Testis (tissue), 3 donors: ENCODE measurements around the gene STX11. TPM values are rescaled to one million over a fixed set of nuclear protein-coding genes. Genes with fewer than 3 reads are reported as not detected.

Experiments
- DNase-seq: peaks from one replicate; pipeline ENCODE4 v3.0.0-alpha.2; 2019
- H3K27ac ChIP-seq, 2 donors: fragments of 200-600 bp; sonication (generic); one replicate each; pipeline ENCODE4 v1.5.1; 2019
- H3K27me3 ChIP-seq: fragments of 200-600 bp; sonication (generic); one replicate; pipeline ENCODE4 v1.5.1; 2019
- H3K36me3 ChIP-seq: fragments of 200-600 bp; sonication (generic); one replicate; pipeline ENCODE4 v1.5.1; 2017; ENCODE audit warnings: low read depth; ENCODE audit errors: missing control alignments
- H3K4me1 ChIP-seq: fragments of 200-600 bp; sonication (generic); one replicate; pipeline ENCODE4 v1.5.1; 2019
- H3K4me3 ChIP-seq, 2 donors: fragments of 200-600 bp; sonication (generic); one replicate each; pipeline ENCODE4 v1.5.1; 2017 to 2019
- H3K9me3 ChIP-seq: fragments of 200-600 bp; sonication (generic); one replicate; pipeline ENCODE4 v1.5.1; 2017
- CTCF ChIP-seq, 3 experiments: fragments of 450-650 bp in 2 of 3; fragments of 200-600 bp in 1 of 3; sonication (generic) in 1 of 3; IDR thresholded peaks; one replicate each; pipeline ENCODE4 v1.5.1; 2016 to 2019; ENCODE audit warnings: antibody characterized with exemption in 3 of 3, mild to moderate bottlenecking in 2 of 3, moderate library complexity in 1 of 3
- POLR2A ChIP-seq: fragments of 450-650 bp; IDR thresholded peaks from one replicate; pipeline ENCODE4 v1.6.1; 2017; ENCODE audit warnings: antibody characterized with exemption, mild to moderate bottlenecking, moderate library complexity
- WGBS, 2 donors: methylation state at CpG; one replicate each; pipeline ENCODE4 v1.1.5; 2018; 5-methylcytosine and 5-hydroxymethylcytosine counted together
- intact Hi-C: fragments of 100-400 bp; cut with DNase I; formaldehyde crosslinking; loops from one replicate; pipeline ENCODE4 v1.15.1; 2023; ENCODE audit warnings: low total_unique reads
- polyA plus RNA-seq: library from polyadenylated mRNA; stranded (reverse); fragments of 350-450 nt; fragmentation: Illumina TruSeq; extraction: RNeasy Lipid Tissue Mini Kit (QIAGEN cat#74804); gene quantifications from one replicate; pipeline ENCODE4 v1.2.3, GENCODE V29; 2014; ENCODE audit warnings: low read depth, low replicate concordance; ENCODE audit not compliant: insufficient read depth
- total RNA-seq, 2 donors: library from RNA; depleted of rRNA; stranded (reverse); fragments of >200 nt; gene quantifications; one replicate each; pipeline ENCODE4 v1.2.3, GENCODE V29; 2016

STX11 gene
- total and polyA plus RNA-seq, 3 donors from 2014 or later: 4.6 to 9.5 (median 6.1) TPM

- H3K4me3 ChIP-seq: no peak overlapping the region
- H3K27ac ChIP-seq: no peak overlapping the region
- TF ChIP-seq CTCF (IDR thresholded peaks at IDR 0.05): no peak
- no peak for TF ChIP-seq POLR2A
- intact Hi-C loops: no loop called here
- WGBS, 2 donors: 90 to 91% methylated on average over 4 of the region's 4 CpGs
- no peaks in the 10 kb centered on the region for H3K27me3 ChIP-seq
- H3K36me3 ChIP-seq: no peaks in the 10 kb centered on the region
- no peaks in the 10 kb centered on the region for H3K9me3 ChIP-seq
- no peaks in the 10 kb centered on the region for H3K4me1 ChIP-seq
- no peak for DNase-seq
Observed at GRCh38 chr6:144138542-144138941, 11.8 kb upstream of the STX11 start.

GRCh38 chr6:144139817-144140216, 10.5 kb upstream of the STX11 start:
- no peak for TF ChIP-seq POLR2A
- TF ChIP-seq CTCF (IDR thresholded peaks at IDR 0.05): no peak
- 96 to 100% methylated on average over 3 of the region's 3 CpGs for WGBS, 2 donors
- intact Hi-C loops: no loop called here

GRCh38 chr6:144140867-144141266, 9.4 kb upstream of the STX11 start:
- no peak for DNase-seq
- no peaks in the 10 kb centered on the region for H3K27me3 ChIP-seq
- H3K36me3 ChIP-seq: no peaks in the 10 kb centered on the region
- intact Hi-C loops: no loop called here
- WGBS, 2 donors: 76 to 81% methylated on average over 2 of the region's 2 CpGs
- TF ChIP-seq POLR2A: no peak
- TF ChIP-seq CTCF (IDR thresholded peaks at IDR 0.05): no peak
- H3K9me3 ChIP-seq: no peaks in the 10 kb centered on the region
- H3K4me3 ChIP-seq: no peak overlapping the region
- no peak overlapping the region for H3K27ac ChIP-seq
- H3K4me1 ChIP-seq: no peaks in the 10 kb centered on the region

More at GRCh38 chr6:144139817-144140216, 10.5 kb upstream of the STX11 start:
- Histone ChIP-seq H3K27me3 (no peaks in the 10 kb centered on the region), H3K9me3 (no peaks in the 10 kb centered on the region), H3K36me3 (no peaks in the 10 kb centered on the region), H3K4me1 (no peaks in the 10 kb centered on the region), H3K4me3 (no peak overlapping the region), H3K27ac (no peak overlapping the region)
- no peak for DNase-seq

GRCh38 chr6:144141470-144141869, 8.8 kb upstream of the STX11 start:
- Histone ChIP-seq H3K36me3 (no peaks in the 10 kb centered on the region), H3K4me3 (no peak overlapping the region), H3K27me3 (no peaks in the 10 kb centered on the region), H3K9me3 (no peaks in the 10 kb centered on the region), H3K4me1 (no peaks in the 10 kb centered on the region), H3K27ac (no peak overlapping the region)
- intact Hi-C loops: no loop called here
- 74 to 94% methylated on average over 2 of the region's 2 CpGs for WGBS, 2 donors
- TF ChIP-seq POLR2A: no peak
- no peak for TF ChIP-seq CTCF (IDR thresholded peaks at IDR 0.05)
- no peak for DNase-seq

GRCh38 chr6:144143106-144143505, 7.2 kb upstream of the STX11 start:
- no peaks in the 10 kb centered on the region for H3K36me3 ChIP-seq
- H3K27ac ChIP-seq: no peak overlapping the region
- H3K9me3 ChIP-seq: no peaks in the 10 kb centered on the region
- TF ChIP-seq POLR2A: no peak
- TF ChIP-seq CTCF (IDR thresholded peaks at IDR 0.05): no peak
- no peak overlapping the region for H3K4me3 ChIP-seq
- 98 to 100% methylated on average over 1 of the region's 1 CpG for WGBS, 2 donors
- intact Hi-C loops: no loop called here
- DNase-seq: no peak
- no peaks in the 10 kb centered on the region for H3K27me3 ChIP-seq
- H3K4me1 ChIP-seq: no peaks in the 10 kb centered on the region
